GM21360 (cell line): ENCODE results near the gene SYNDIG1.
"Not testable (repeated sequence)": the region's sequence is repeated elsewhere in the genome, so short reads cannot be mapped to it uniquely, and the experiment has no call there.

Source experiments
- ATAC-seq: cut with Tn5 transposase; IDR thresholded peaks from one replicate; pipeline ENCODE4 v1.9.1; 2021; ENCODE audit warnings: mild to moderate bottlenecking, moderate library complexity; ENCODE audit not compliant: unreplicated experiment

Gene SYNDIG1

GRCh38 chr20:24605937-24606455, 136.6 kb downstream of the SYNDIG1 start:
- no peak for ATAC-seq

GRCh38 chr20:24607402-24607801, 138.0 kb downstream of the SYNDIG1 start:
- ATAC-seq: no peak

- no peak for ATAC-seq
Observed at GRCh38 chr20:24608926-24609667, 139.7 kb downstream of the SYNDIG1 start.

GRCh38 chr20:24609757-24610156, 140.3 kb downstream of the SYNDIG1 start:
- ATAC-seq: no peak

- ATAC-seq: no peak
Observed at GRCh38 chr20:24610341-24611115, 141.1 kb downstream of the SYNDIG1 start.

GRCh38 chr20:24611360-24612140, 142.1 kb downstream of the SYNDIG1 start:
- no peak for ATAC-seq

- no peak for ATAC-seq
Observed at GRCh38 chr20:24612799-24613775, 143.7 kb downstream of the SYNDIG1 start.

- no peak for ATAC-seq
Observed at GRCh38 chr20:24614341-24614740, 144.9 kb downstream of the SYNDIG1 start.

GRCh38 chr20:24615353-24615752, 145.9 kb downstream of the SYNDIG1 start:
- ATAC-seq: no peak

GRCh38 chr20:24616258-24617079, 147.0 kb downstream of the SYNDIG1 start:
- ATAC-seq: no peak

- ATAC-seq: no peak
Observed at GRCh38 chr20:24617080-24617432, 147.6 kb downstream of the SYNDIG1 start.

GRCh38 chr20:24617757-24618450, 148.5 kb downstream of the SYNDIG1 start:
- no peak for ATAC-seq

GRCh38 chr20:24618739-24619138, 149.3 kb downstream of the SYNDIG1 start:
- ATAC-seq: no peak

- no peak for ATAC-seq
Observed at GRCh38 chr20:24619212-24619611, 149.8 kb downstream of the SYNDIG1 start.

GRCh38 chr20:24620937-24621519, 151.6 kb downstream of the SYNDIG1 start:
- no peak for ATAC-seq

- ATAC-seq: no peak
Observed at GRCh38 chr20:24622856-24623255, 153.4 kb downstream of the SYNDIG1 start.

GRCh38 chr20:24626141-24626540, 156.7 kb downstream of the SYNDIG1 start:
- not testable (repeated sequence) for ATAC-seq

GRCh38 chr20:24627291-24627690, 157.9 kb downstream of the SYNDIG1 start:
- no peak for ATAC-seq
